Activated CD8-positive, alpha-beta memory T cell treated with anti-CD3 and anti-CD28 coated beads, Interleukin-2, amount 10 ng/mL, durations not matched to agents 7 days and 5 days (primary cell): Measurements from ENCODE around the gene STK11. TPM values are rescaled to one million over a fixed set of nuclear protein-coding genes. Genes with fewer than 3 reads are reported as not detected.

Source experiments
- ATAC-seq: fragments of 150-1000 bp; cut with Tn5 transposase; one replicate; pipeline ENCODE4 v1.10.0; 2021; ENCODE audit warnings: moderate library complexity
- CTCF ChIA-PET: fragments of 350-600 bp; sonication (Branson Sonifier 250); formaldehyde crosslinking; loops from one replicate; lab custom pipeline; 2021; ENCODE audit warnings: antibody characterized with exemption; lab: Charles Lee
- DNase-seq: peaks from one replicate; pipeline ENCODE4 v3.0.0-alpha.2; 2020
- H3K27ac Mint-ChIP-seq: one replicate; pipeline ENCODE4 v1.8.0; 2021; ENCODE audit warnings: mild to moderate bottlenecking, mixed read lengths
- H3K27me3 Mint-ChIP-seq: one replicate; pipeline ENCODE4 v1.8.0; 2021; ENCODE audit warnings: mixed read lengths
- H3K36me3 Mint-ChIP-seq: one replicate; pipeline ENCODE4 v1.8.0; 2021; ENCODE audit warnings: mild to moderate bottlenecking, mixed read lengths
- H3K4me1 Mint-ChIP-seq: one replicate; pipeline ENCODE4 v1.8.0; 2021; ENCODE audit warnings: mixed read lengths
- H3K4me3 Mint-ChIP-seq: one replicate; pipeline ENCODE4 v1.8.0; 2021; ENCODE audit warnings: mild to moderate bottlenecking, moderate library complexity, mixed read lengths
- H3K9me3 Mint-ChIP-seq: one replicate; pipeline ENCODE4 v1.8.0; 2022; ENCODE audit warnings: low read depth, mixed read lengths
- total RNA-seq, 2 experiments: library from RNA; stranded (reverse); gene quantifications; one replicate each; pipeline ENCODE4 v1.2.3, GENCODE V29; 2021

STK11 gene
- total RNA-seq, 2 experiments from 2014 or later: 76.7 to 80.5 TPM

GRCh38 chr19:1267477-1268225, 62.1 kb downstream of the STK11 start:
- H3K27ac Mint-ChIP-seq: no peak overlapping the region
- H3K27me3 Mint-ChIP-seq: peaks cover 2% of the 10 kb centered on the region
- H3K4me1 Mint-ChIP-seq: peaks cover 64% of the 10 kb centered on the region
- peak overlapping the region; percentile 38 for H3K4me3 Mint-ChIP-seq
- H3K9me3 Mint-ChIP-seq: no peaks in the 10 kb centered on the region
- CTCF ChIA-PET: interaction anchor here (1.1 to 17.8 kb wide), 5 partner anchors 14 to 228 kb away, joined by 3 to 723 read pairs (median 14); partner anchors contain the start of genes ABCA7, ATP5F1D and CBARP
- ATAC-seq (no peak), DNase-seq (peak; percentile 60)
- H3K36me3 Mint-ChIP-seq: peaks cover 28% of the 10 kb centered on the region

DNA sequence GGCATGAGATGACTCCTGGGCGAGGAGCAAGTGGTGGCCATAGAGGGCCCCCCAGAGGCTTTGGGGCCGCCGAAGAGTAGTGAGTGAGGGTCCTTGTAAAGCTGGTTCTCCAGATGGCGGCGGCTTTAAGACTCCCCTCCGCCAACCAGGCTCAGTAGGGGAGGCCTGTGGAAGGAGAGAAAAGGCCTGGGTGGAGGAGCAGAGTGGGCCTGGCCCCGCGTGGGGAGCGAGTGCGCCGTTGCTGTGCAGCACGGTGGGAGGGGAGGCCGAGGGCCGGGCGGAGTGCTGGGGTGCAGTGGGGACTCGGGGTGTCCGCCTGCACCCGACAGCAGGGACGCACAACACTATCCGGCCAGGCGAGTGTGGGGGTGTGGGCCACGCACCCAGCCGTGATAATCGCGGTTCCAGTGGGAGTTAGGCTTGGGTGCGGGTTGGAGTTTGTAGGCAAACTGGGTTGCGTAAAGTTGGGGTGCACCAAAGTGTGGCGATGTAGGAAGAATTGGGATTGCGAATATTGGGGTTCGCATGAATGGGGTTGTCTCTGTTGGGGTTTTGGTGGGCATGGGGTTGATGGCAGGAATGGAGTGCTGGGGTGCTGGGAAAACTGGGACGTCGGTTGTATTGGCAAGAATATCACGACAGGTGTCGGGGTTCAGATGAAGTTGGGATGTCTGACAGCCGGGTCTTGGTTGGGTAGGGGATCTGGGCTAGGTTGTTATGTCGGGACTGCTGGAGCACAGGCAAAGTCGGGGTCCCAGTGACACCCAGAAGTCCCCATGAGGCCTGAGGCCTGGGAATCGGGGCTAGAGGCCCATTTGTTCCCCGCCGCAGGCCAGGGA, 62.9 kb downstream of the STK11 start:
- peaks cover 2% of the 10 kb centered on the region for H3K27me3 Mint-ChIP-seq
- peak overlapping the region; percentile 62 for H3K4me3 Mint-ChIP-seq
- no peak for ATAC-seq
- no peaks in the 10 kb centered on the region for H3K9me3 Mint-ChIP-seq
- peaks cover 64% of the 10 kb centered on the region for H3K4me1 Mint-ChIP-seq
- H3K36me3 Mint-ChIP-seq: peaks cover 35% of the 10 kb centered on the region
- peak; percentile 53 for DNase-seq
- CTCF ChIA-PET: interaction anchor here (0.7 to 17.8 kb wide), 8 partner anchors 9 to 204 kb away, joined by 3 to 723 read pairs (median 6); partner anchors contain the start of genes ATP5F1D and CBARP
- peak overlapping the region; percentile 42 for H3K27ac Mint-ChIP-seq

GRCh38 chr19:1269065-1269477, 63.5 kb downstream of the STK11 start, which contains the start of gene CIRBP:
CIRBP (plus strand) TSS chr19:1269332; CDS start chr19:1270934, 1,602 bp downstream.
- Mint-ChIP-seq H3K4me3 (peak within 1 kb of the TSS; percentile 86), H3K9me3 (no peaks in the 10 kb centered on the region), H3K27ac (peak within 1 kb of the TSS; percentile 89), H3K36me3 (peaks cover 41% of the 10 kb centered on the region), H3K27me3 (peaks cover 2% of the 10 kb centered on the region), H3K4me1 (peaks cover 70% of the 10 kb centered on the region)
- ATAC-seq: peak; percentile 81
- CTCF ChIA-PET: interaction anchor here (0.7 to 17.8 kb wide), 7 partner anchors 10 to 204 kb away, joined by 3 to 723 read pairs (median 6); partner anchors contain the start of genes ATP5F1D and CBARP
- DNase-seq: peak; percentile 100

DNA sequence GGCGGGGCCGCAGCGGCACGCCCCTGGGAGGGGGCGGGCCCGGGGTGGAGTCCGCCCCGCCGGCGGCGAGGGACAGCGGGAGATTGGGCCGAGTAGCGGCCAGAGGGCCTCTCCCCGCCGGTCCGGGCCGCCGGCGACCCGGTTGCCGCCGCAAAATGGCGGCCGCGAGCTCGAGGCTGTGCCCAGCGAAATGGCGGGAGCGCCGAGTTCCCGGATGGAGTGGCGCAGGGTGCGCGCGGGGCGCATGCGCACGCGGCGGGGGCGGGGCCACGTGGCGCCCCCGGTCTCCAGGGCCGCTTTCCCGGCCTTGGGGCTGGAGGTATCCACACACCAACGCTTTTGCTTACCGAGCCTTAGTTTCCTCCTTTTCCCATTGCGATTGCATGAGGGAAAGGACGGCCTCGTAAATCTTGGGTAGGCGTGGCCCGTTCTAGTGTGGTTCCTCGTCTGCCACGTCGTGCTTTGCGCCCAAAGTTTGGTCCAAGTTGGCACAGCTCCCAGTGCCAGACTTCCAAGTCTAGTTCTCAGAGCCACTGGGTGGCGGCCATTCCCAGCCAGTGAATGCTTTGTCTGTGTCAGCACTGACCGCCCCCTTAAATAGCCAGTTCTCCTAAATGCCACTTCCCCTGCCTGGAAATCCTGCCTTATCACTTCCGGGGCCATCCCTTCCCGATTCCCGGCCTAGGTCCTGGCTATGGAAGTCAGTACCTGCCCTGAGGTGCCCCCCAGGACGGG, 64.1 kb downstream of the STK11 start:
- peaks cover 73% of the 10 kb centered on the region for H3K4me1 Mint-ChIP-seq
- peak overlapping the region; percentile 86 for H3K4me3 Mint-ChIP-seq
- peaks cover 44% of the 10 kb centered on the region for H3K36me3 Mint-ChIP-seq
- no peaks in the 10 kb centered on the region for H3K9me3 Mint-ChIP-seq
- peaks cover 2% of the 10 kb centered on the region for H3K27me3 Mint-ChIP-seq
- H3K27ac Mint-ChIP-seq: peak overlapping the region; percentile 89
- DNase-seq (peak; percentile 91), ATAC-seq (peak; percentile 36)
- CTCF ChIA-PET: interaction anchor here (1.2 to 17.8 kb wide), 6 partner anchors 10 to 205 kb away, joined by 4 to 723 read pairs (median 9); partner anchors contain the start of genes ATP5F1D and CBARP

DNA sequence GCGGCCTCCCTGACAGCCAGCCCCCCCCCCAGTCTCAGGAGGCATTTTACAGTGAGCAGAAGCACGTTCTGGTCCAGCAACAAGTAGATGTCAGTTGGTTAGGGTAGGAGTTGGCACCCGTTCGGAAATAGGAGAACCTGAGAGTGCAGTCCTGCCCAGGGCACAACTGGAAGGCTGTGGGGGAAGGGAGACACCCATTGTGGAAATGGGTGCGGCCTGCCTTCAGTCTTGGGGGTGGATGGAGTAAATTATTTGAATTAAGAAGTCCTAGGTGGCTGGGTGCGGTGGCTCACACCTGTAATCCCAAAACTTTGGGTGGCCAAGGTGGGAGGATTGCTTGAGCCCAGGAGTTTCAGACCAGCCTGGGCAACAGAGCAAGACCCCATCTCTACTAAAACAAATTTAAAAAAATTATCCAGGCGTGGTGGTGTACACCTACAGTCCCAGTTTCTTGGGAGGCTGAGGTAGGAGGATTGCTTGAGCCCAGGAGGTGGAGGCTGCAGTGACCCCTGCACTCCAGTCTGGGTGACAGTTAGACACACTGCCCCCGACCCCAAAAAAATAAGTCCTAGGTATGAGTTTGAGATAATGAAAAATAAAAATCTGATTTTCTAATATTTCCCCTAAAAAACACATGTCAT, 64.8 kb downstream of the STK11 start:
- CTCF ChIA-PET: interaction anchor here (4.3 kb wide), 1 partner anchor 27 kb away, joined by 32 read pairs; no protein-coding TSS in a partner anchor
- peak overlapping the region; percentile 89 for H3K27ac Mint-ChIP-seq
- peak overlapping the region; percentile 86 for H3K4me3 Mint-ChIP-seq
- H3K9me3 Mint-ChIP-seq: no peaks in the 10 kb centered on the region
- H3K4me1 Mint-ChIP-seq: peaks cover 70% of the 10 kb centered on the region
- DNase-seq: peak; percentile 54
- no peak for ATAC-seq
- H3K27me3 Mint-ChIP-seq: peaks cover 2% of the 10 kb centered on the region
- peaks cover 45% of the 10 kb centered on the region for H3K36me3 Mint-ChIP-seq

GRCh38 chr19:1270854-1271527, 65.4 kb downstream of the STK11 start:
- no peak for ATAC-seq
- Mint-ChIP-seq H3K36me3 (peaks cover 45% of the 10 kb centered on the region), H3K27me3 (peaks cover 2% of the 10 kb centered on the region), H3K4me1 (peaks cover 65% of the 10 kb centered on the region), H3K9me3 (no peaks in the 10 kb centered on the region), H3K4me3 (peak overlapping the region; percentile 86), H3K27ac (peak overlapping the region; percentile 89)
- DNase-seq: no peak
- CTCF ChIA-PET: interaction anchor here (0.9 to 4.3 kb wide), 2 partner anchors 9 to 27 kb away, joined by 3 to 32 read pairs; no protein-coding TSS in a partner anchor

- peaks cover 67% of the 10 kb centered on the region for H3K4me1 Mint-ChIP-seq
- peaks cover 2% of the 10 kb centered on the region for H3K27me3 Mint-ChIP-seq
- peaks cover 46% of the 10 kb centered on the region for H3K36me3 Mint-ChIP-seq
- peak overlapping the region; percentile 86 for H3K4me3 Mint-ChIP-seq
- no peaks in the 10 kb centered on the region for H3K9me3 Mint-ChIP-seq
- DNase-seq (no peak), ATAC-seq (no peak)
- peak overlapping the region; percentile 89 for H3K27ac Mint-ChIP-seq
- CTCF ChIA-PET: interaction anchor here (0.9 to 4.3 kb wide), 3 partner anchors 8 to 28 kb away, joined by 3 to 32 read pairs (median 3); no protein-coding TSS in a partner anchor
Observed at GRCh38 chr19:1271528-1272422, 66.2 kb downstream of the STK11 start.

GRCh38 chr19:1272423-1273262, 67.1 kb downstream of the STK11 start:
- peaks cover 64% of the 10 kb centered on the region for H3K4me1 Mint-ChIP-seq
- no peaks in the 10 kb centered on the region for H3K27me3 Mint-ChIP-seq
- peak overlapping the region; percentile 50 for H3K4me3 Mint-ChIP-seq

GRCh38 chr19:1273263-1274041, 67.9 kb downstream of the STK11 start:
- DNase-seq: no peak
- Mint-ChIP-seq H3K4me3 (peak overlapping the region; percentile 28), H3K36me3 (peaks cover 46% of the 10 kb centered on the region), H3K9me3 (no peaks in the 10 kb centered on the region), H3K27ac (peak overlapping the region; percentile 75), H3K27me3 (no peaks in the 10 kb centered on the region), H3K4me1 (peaks cover 61% of the 10 kb centered on the region)
- ATAC-seq: no peak
- CTCF ChIA-PET: interaction anchor here (0.6 to 4.3 kb wide), 4 partner anchors 14 to 30 kb away, joined by 3 to 32 read pairs (median 4); no protein-coding TSS in a partner anchor

More at GRCh38 chr19:1272423-1273262, 67.1 kb downstream of the STK11 start:
- Mint-ChIP-seq H3K36me3 (peaks cover 46% of the 10 kb centered on the region), H3K27ac (peak overlapping the region; percentile 75), H3K9me3 (no peaks in the 10 kb centered on the region)
- CTCF ChIA-PET: interaction anchor here (1.0 to 4.3 kb wide), 3 partner anchors 13 to 29 kb away, joined by 3 to 32 read pairs (median 4); no protein-coding TSS in a partner anchor
- ATAC-seq: no peak
- DNase-seq: no peak
